HepG2 (cell line): Measurements from ENCODE around the gene COASY. TPM values are rescaled to one million over a fixed set of nuclear protein-coding genes. Genes with fewer than 3 reads are reported as not detected.

Experiments
- ATAD3A ChIP-seq: sonication (generic); formaldehyde crosslinking; IDR thresholded peaks from 2 replicates; pipeline ENCODE4 v1.4.0; 2020; ENCODE audit warnings: missing genetic modification reagents
- ATF7 ChIP-seq, 2 experiments: fragments of 450-650 bp in 1 of 2; sonication (generic) in 1 of 2; formaldehyde crosslinking in 1 of 2; IDR thresholded peaks; 2 replicates each; pipeline versions ENCODE4 v1.4.0 to v1.6.1; 2016 to 2020; ENCODE audit warnings: antibody characterized with exemption in 1 of 2, mild to moderate bottlenecking in 1 of 2, missing genetic modification reagents in 1 of 2
- ATRX ChIP-seq: sonication (generic); formaldehyde crosslinking; IDR thresholded peaks from 2 replicates; pipeline ENCODE4 v1.4.0; 2020; ENCODE audit warnings: missing genetic modification reagents, borderline replicate concordance
- DBP ChIP-seq: sonication (generic); formaldehyde crosslinking; IDR thresholded peaks from 2 replicates; pipeline ENCODE4 v1.4.0; 2020; ENCODE audit warnings: missing genetic modification reagents; ENCODE audit errors: not compliant biosample characterization
- DMTF1 ChIP-seq: sonication (generic); formaldehyde crosslinking; IDR thresholded peaks from 2 replicates; pipeline ENCODE4 v1.4.0; 2020; ENCODE audit warnings: mild to moderate bottlenecking, missing genetic modification reagents
- GABPA ChIP-seq, 2 experiments: IDR thresholded peaks; 2 replicates each; pipeline ENCODE4 v1.6.1; 2011 to 2016; ENCODE audit warnings: low read depth in 2 of 2, low read length in 1 of 2, missing biosample characterization in 1 of 2, missing genetic modification characterization in 1 of 2
- RFX5 ChIP-seq: IDR thresholded peaks from 2 replicates; pipeline ENCODE4 v1.6.1; 2011; ENCODE audit warnings: low read depth, low read length, improper control_type of control experiment
- ZBTB2 ChIP-seq: sonication (generic); formaldehyde crosslinking; IDR thresholded peaks from 2 replicates; pipeline ENCODE4 v1.8.0; 2022; ENCODE audit warnings: low read depth, missing genetic modification reagents
- ZNF101 ChIP-seq: sonication (generic); formaldehyde crosslinking; IDR thresholded peaks from 2 replicates; pipeline ENCODE4 v1.4.0; 2020; ENCODE audit warnings: mild to moderate bottlenecking, low read depth, missing genetic modification reagents, borderline replicate concordance
- ZNF281 ChIP-seq: sonication (generic); formaldehyde crosslinking; IDR thresholded peaks from 2 replicates; pipeline ENCODE4 v1.4.0; 2020; ENCODE audit warnings: missing genetic modification reagents, borderline replicate concordance
- ZNF609 ChIP-seq: sonication (generic); formaldehyde crosslinking; IDR thresholded peaks from 2 replicates; pipeline ENCODE4 v1.4.0; 2020; ENCODE audit warnings: mild to moderate bottlenecking, missing genetic modification reagents, borderline replicate concordance
- polyA plus RNA-seq, 8 experiments: library from polyadenylated mRNA; depleted of rRNA in 3 of 8; stranded (reverse) in 7 of 8; unstranded in 1 of 8; fragments of >200 nt; fragmentation: Illumina TruSeq in 4 of 8; extraction: Trizol in 4 of 8; gene quantifications; 2 replicates each; pipeline versions ENCODE4 v1.2.1 to v1.2.3, GENCODE V29; 2011 to 2016; ENCODE audit warnings: low read depth in 4 of 8, missing spikeins in 1 of 8, mixed read lengths in 1 of 8; ENCODE audit not compliant: insufficient read depth in 1 of 8
- total RNA-seq, 5 experiments: library from RNA; depleted of rRNA; stranded (reverse); fragments of >200 nt; fragmentation: Illumina TruSeq; extraction: Trizol; gene quantifications; 2 replicates each; pipeline ENCODE4 v1.2.3, GENCODE V29; 2016; ENCODE audit warnings: low read depth in 1 of 5

The COASY gene
- total and polyA plus RNA-seq, 2 of the 13 experiments (the other 11 are each of a cell fraction or from before 2014, with no cell fraction given): 90.7 to 125 TPM

- TF ChIP-seq ZNF609 (no peak), RFX5 (no peak), GABPA (IDR thresholded peaks at IDR 0.05; ENCODE audit: low read depth, low read length) (no peak), GABPA (CRISPR knock-in tag; IDR thresholded peaks at IDR 0.05; ENCODE audit: low read depth) (peak; percentile 80), ZNF101 (CRISPR knock-in tag) (no peak), ATF7 (IDR thresholded peaks at IDR 0.05) (no peak), ATF7 (CRISPR knock-in tag; IDR thresholded peaks at IDR 0.05) (no peak), DBP (CRISPR knock-in tag) (no peak), ATAD3A (CRISPR knock-in tag) (no peak), ZNF281 (CRISPR knock-in tag) (0 out of 2 replicates have a peak, but pooled peaks have one; percentile 6), DMTF1 (CRISPR knock-in tag) (no peak), ATRX (CRISPR knock-in tag) (no peak), ZBTB2 (CRISPR knock-in tag) (no peak)
These were observed 3.0 kb downstream of the COASY start (continued) for GRCh38 chr17:42564815-42565522.
